Subcutaneous abdominal adipose tissue (tissue), 5 donors: ENCODE data around the gene PCYT1A.

ENCODE experiments used
- H3K27ac ChIP-seq: one replicate; pipeline ENCODE4 v1.7.0; 2013; ENCODE audit warnings: low read depth, mild to moderate bottlenecking, inconsistent platforms, low read length, moderate library complexity
- H3K27me3 ChIP-seq, 5 donors: one replicate each; pipeline ENCODE4 v1.7.0; 2013; ENCODE audit warnings: low read length in 5 of 5, inconsistent platforms in 1 of 5; ENCODE audit not compliant: control insufficient read depth in 5 of 5, insufficient read depth in 4 of 5
- H3K36me3 ChIP-seq, 5 donors: one replicate each; pipeline ENCODE4 v1.7.0; 2013; ENCODE audit warnings: low read length in 5 of 5; ENCODE audit not compliant: control insufficient read depth in 5 of 5, insufficient read depth in 5 of 5
- H3K4me1 ChIP-seq, 5 donors: one replicate each; pipeline ENCODE4 v1.7.0; 2013; ENCODE audit warnings: low read length in 5 of 5, mild to moderate bottlenecking in 3 of 5, moderate library complexity in 1 of 5; ENCODE audit not compliant: control insufficient read depth in 5 of 5, insufficient read depth in 5 of 5
- H3K4me3 ChIP-seq, 5 donors: one replicate each; pipeline ENCODE4 v1.7.0; 2013; ENCODE audit warnings: low read length in 5 of 5, low read depth in 1 of 5
- H3K9ac ChIP-seq, 5 donors: one replicate each; pipeline ENCODE4 v1.7.0; 2013; ENCODE audit warnings: low read length in 5 of 5, mild to moderate bottlenecking in 4 of 5, moderate library complexity in 3 of 5
- H3K9me3 ChIP-seq, 5 donors: one replicate each; pipeline ENCODE4 v1.7.0; 2013; ENCODE audit warnings: low read length in 5 of 5; ENCODE audit not compliant: control insufficient read depth in 5 of 5
- donor health status: healthy.
- donor health status: healthy.
- donor health status: healthy.
- donor health status: healthy.
- donor health status: healthy.

PCYT1A gene

GRCh38 chr3:196292286-196292923, 4.9 kb upstream of the PCYT1A start:
- Histone ChIP-seq H3K9ac (no peak overlapping the region), H3K27me3 (no peaks in the 10 kb centered on the region), H3K27ac (no peak overlapping the region), H3K4me1 (peaks cover 0 to 8% (median 5%) of the 10 kb centered on the region in 5 donors), H3K36me3 (no peaks in the 10 kb centered on the region), H3K4me3 (no peak overlapping the region), H3K9me3 (no peaks in the 10 kb centered on the region)

GRCh38 chr3:196288141-196288460, 575 bp upstream of the PCYT1A start:
- H3K27me3 ChIP-seq, result no peaks in the 10 kb centered on the region
- H3K9ac ChIP-seq, result peak overlapping the region; percentile 81 to 100 (median 97)
- H3K36me3 ChIP-seq, result no peaks in the 10 kb centered on the region
- H3K4me3 ChIP-seq, result peak overlapping the region; percentile 85 to 99 (median 95)
- no peaks in the 10 kb centered on the region for H3K9me3 ChIP-seq
- peaks cover 0 to 49% (median 44%) of the 10 kb centered on the region in 5 donors for H3K4me1 ChIP-seq
- peak overlapping the region; percentile 96 for H3K27ac ChIP-seq

DNA sequence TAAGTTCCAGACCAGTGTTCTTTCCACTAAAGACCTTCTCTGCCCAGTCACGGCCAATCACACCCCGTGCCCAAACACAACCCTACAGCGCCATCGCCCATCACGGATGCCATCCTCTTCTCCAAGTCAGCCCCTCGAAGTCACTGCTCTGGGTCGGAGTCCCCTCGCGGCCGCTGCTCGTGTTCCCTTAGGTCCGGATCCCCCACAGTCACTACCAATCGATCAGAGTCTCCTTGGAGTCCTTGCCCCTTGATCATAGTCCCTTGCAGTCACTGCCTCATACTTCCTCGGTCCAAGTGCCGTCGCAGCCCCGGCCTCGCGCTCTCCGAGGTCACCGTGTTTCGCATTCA, 461 bp downstream of the PCYT1A start:
- peaks cover 0 to 59% (median 53%) of the 10 kb centered on the region in 5 donors for H3K4me1 ChIP-seq
- H3K4me3 ChIP-seq, result peak overlapping the region; percentile 87 to 99 (median 95)
- H3K9me3 ChIP-seq, result no peaks in the 10 kb centered on the region
- no peaks in the 10 kb centered on the region for H3K36me3 ChIP-seq
- H3K27me3 ChIP-seq, result no peaks in the 10 kb centered on the region
- peak overlapping the region; percentile 96 for H3K27ac ChIP-seq
- H3K9ac ChIP-seq, result peak overlapping the region; percentile 81 to 100 (median 97)

DNA sequence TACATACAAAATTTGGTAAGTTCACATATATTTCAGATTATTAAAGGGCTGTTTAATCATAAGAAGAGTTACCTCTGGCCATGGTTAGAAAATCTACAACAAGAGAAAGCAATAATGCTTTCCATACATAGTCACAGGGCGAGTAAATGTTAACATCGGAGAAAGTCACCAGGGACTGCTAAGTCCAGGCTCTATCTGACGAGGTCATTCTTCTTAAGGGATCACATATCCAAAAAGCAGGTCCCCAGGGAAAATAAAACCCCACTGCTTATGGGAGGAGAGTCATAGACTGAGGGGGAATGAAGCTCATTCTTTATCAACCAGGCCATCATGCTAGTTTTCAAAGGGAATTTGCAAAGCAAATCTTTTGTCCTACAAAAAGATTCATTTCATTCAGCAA, 3.1 kb downstream of the PCYT1A start:
- Histone ChIP-seq H3K27ac (peak overlapping the region; percentile 82), H3K27me3 (no peaks in the 10 kb centered on the region), H3K4me1 (peaks cover 7 to 82% (median 76%) of the 10 kb centered on the region in 5 donors), H3K4me3 (no peak overlapping the region), H3K9ac (peak overlapping the region in 1 of 5 donors; percentile 43), H3K36me3 (no peaks in the 10 kb centered on the region), H3K9me3 (no peaks in the 10 kb centered on the region)

DNA sequence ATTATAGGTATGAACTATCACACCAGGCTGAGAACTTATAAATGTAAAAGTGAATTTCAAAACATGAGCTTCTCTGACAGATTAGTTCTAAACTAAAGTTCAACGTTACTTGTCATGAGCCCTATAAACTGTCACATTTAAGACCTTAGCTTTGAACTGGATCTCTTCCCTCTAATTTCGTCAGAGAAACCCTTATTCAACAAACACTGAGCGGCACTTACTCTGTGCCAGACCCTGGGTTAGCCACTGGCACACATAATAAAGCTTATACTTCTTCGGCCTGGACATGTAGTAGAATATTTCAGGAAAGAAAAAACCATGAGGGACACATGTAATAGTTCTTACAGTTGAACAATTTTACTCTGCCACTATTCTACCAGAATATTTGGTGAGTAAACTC, 5.6 kb downstream of the PCYT1A start:
- Histone ChIP-seq H3K9me3 (no peaks in the 10 kb centered on the region), H3K36me3 (no peaks in the 10 kb centered on the region), H3K4me3 (no peak overlapping the region), H3K9ac (peak overlapping the region in 2 of 5 donors; percentile 4 to 35), H3K4me1 (peaks cover 8 to 86% (median 81%) of the 10 kb centered on the region in 5 donors), H3K27me3 (no peaks in the 10 kb centered on the region), H3K27ac (peak overlapping the region; percentile 82)

DNA sequence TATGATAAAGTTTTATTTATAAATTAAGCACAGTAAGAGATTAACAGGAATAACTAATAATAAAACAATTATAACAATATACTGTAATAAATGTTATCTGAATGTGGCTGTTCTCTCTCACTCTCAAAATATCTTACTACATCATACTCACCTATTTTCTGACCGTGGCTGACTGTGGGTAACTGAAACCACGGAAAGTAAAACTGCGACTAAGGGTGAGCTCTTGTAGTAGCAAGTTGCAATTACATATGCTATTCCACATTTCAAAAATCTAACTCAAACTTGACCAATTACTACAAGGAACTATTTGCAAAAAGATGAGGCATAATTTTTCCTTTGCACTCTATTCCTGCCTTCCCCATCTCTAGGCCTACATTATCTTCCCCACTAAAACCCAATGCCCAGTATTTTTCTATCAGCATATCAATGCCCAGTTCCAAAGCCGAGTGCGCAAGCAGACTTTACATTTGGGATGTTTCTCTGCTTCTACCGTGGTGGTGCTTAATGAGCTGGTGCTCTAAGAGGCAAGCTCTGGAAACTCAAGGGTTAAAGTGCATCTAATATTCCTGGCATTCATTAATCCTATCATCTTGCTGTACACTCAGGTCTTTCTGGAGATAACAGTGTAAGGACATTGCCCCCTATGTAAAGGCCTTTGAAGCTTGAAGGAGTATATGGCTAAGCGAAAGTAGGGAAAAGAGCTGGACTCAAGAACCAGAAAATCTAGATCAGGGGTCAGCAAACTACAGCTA, 6.7 kb downstream of the PCYT1A start:
- Histone ChIP-seq H3K27ac (peak overlapping the region; percentile 82), H3K9me3 (no peaks in the 10 kb centered on the region), H3K36me3 (no peaks in the 10 kb centered on the region), H3K9ac (peak overlapping the region in 3 of 5 donors; percentile 4 to 41 (median 18)), H3K4me1 (peaks cover 8 to 76% (median 70%) of the 10 kb centered on the region in 5 donors), H3K27me3 (no peaks in the 10 kb centered on the region), H3K4me3 (peak overlapping the region in 1 of 5 donors; percentile 29)

DNA sequence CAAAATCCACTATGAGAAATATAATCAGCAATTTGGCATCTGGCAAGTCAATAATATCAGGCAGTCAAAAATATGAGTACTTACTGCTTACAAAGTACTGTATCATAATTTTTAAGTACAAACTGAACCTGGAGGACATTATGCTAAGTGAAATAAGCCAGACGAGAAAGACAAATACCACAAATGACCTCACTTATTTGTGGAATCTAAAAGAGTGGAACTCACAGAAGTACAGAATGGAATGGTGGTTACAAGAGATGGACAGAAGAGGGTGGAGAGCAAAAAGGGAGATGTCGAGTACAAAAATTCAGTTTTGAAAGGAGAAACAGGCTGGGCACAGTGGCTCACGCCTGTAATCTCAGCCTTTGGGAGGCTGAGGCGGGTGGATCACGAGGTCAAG, 12.4 kb downstream of the PCYT1A start:
- no peaks in the 10 kb centered on the region for H3K27me3 ChIP-seq
- peaks cover 2 to 21% (median 14%) of the 10 kb centered on the region in 5 donors for H3K36me3 ChIP-seq
- no peaks in the 10 kb centered on the region for H3K9me3 ChIP-seq
- peaks cover 3 to 30% (median 18%) of the 10 kb centered on the region in 5 donors for H3K4me1 ChIP-seq
- no peak overlapping the region for H3K4me3 ChIP-seq
- no peak overlapping the region for H3K9ac ChIP-seq
- no peak overlapping the region for H3K27ac ChIP-seq

GRCh38 chr3:196274585-196274984, 12.9 kb downstream of the PCYT1A start:
- H3K4me1 ChIP-seq, result peaks cover 3 to 27% (median 15%) of the 10 kb centered on the region in 5 donors
- H3K36me3 ChIP-seq, result peaks cover 3 to 27% (median 15%) of the 10 kb centered on the region in 5 donors
- no peak overlapping the region for H3K9ac ChIP-seq
- H3K27me3 ChIP-seq, result no peaks in the 10 kb centered on the region
- H3K9me3 ChIP-seq, result no peaks in the 10 kb centered on the region
- H3K4me3 ChIP-seq, result no peak overlapping the region
- H3K27ac ChIP-seq, result no peak overlapping the region

DNA sequence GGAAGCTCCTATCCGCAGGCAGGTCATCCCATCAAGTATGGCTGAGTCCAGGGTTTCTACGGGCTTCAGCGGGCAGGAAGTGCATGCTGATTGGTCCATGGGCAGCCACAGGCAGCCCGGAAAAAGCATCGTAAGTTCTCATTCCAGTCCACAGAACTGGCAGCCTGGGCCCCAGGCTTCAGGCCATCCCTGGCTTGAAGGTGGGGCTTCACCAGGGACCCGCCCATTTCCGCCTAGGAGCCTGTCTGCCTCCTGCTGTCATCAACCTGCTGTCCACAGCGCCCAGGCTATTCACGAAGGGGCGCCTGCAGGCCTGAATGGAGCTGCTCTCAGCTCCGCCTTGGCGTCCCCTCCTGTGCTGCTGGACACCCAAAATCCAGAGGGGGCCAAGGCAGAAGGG, 13.9 kb downstream of the PCYT1A start:
- H3K36me3 ChIP-seq, result peaks cover 9 to 27% (median 24%) of the 10 kb centered on the region in 5 donors
- H3K4me1 ChIP-seq, result peaks cover 0 to 17% (median 9%) of the 10 kb centered on the region in 5 donors
- no peak overlapping the region for H3K27ac ChIP-seq
- H3K9ac ChIP-seq, result no peak overlapping the region
- no peaks in the 10 kb centered on the region for H3K9me3 ChIP-seq
- H3K4me3 ChIP-seq, result no peak overlapping the region
- no peaks in the 10 kb centered on the region for H3K27me3 ChIP-seq

- Histone ChIP-seq H3K27ac (no peak overlapping the region), H3K4me3 (no peak overlapping the region), H3K9me3 (no peaks in the 10 kb centered on the region), H3K36me3 (peaks cover 9 to 27% (median 24%) of the 10 kb centered on the region in 5 donors), H3K9ac (no peak overlapping the region), H3K4me1 (peaks cover 0 to 16% (median 10%) of the 10 kb centered on the region in 5 donors), H3K27me3 (no peaks in the 10 kb centered on the region)
Observed at GRCh38 chr3:196272826-196273225, 14.7 kb downstream of the PCYT1A start.
